Common myeloid progenitor, CD34-positive (primary cell): Measurements from ENCODE around the gene GSK3A.
A peak's percentile ranks its signal among the peaks of the same experiment; 100 is the strongest.
"Not testable (repeated sequence)": the region's sequence is repeated elsewhere in the genome, so short reads cannot be mapped to it uniquely, and the experiment has no call there.

Experiments
- CTCF ChIA-PET: fragments of 350-600 bp; sonication (Branson Sonifier 250); formaldehyde crosslinking; loops from one replicate; lab custom pipeline; 2021; ENCODE audit warnings: antibody characterized with exemption; lab: Charles Lee
- POLR2A ChIA-PET: fragments of 350-600 bp; sonication (Branson Sonifier 250); formaldehyde crosslinking; loops from one replicate; lab custom pipeline; 2021; ENCODE audit warnings: antibody characterized with exemption; lab: Charles Lee
- DNase-seq, 3 donors: peaks; one replicate each; pipeline versions ENCODE4 v3.0.0 to v3.0.0-alpha.2; 2013
- H3K27ac ChIP-seq, 2 experiments: 1 replicate in 1 of 2; 2 replicates in 1 of 2; pipeline ENCODE4 v1.7.0; 2013; ENCODE audit warnings: inconsistent platforms in 2 of 2, low read length in 2 of 2, mild to moderate bottlenecking in 2 of 2, low read depth in 1 of 2, moderate library complexity in 1 of 2; ENCODE audit not compliant: severe bottlenecking in 2 of 2, insufficient read depth in 1 of 2, poor library complexity in 1 of 2
- H3K27me3 ChIP-seq, 5 experiments: replicated peaks in 2 of 5; 1 replicate in 3 of 5; 2 replicates in 2 of 5; pipeline versions ENCODE4 v1.6.1 to v1.7.0; 2013; ENCODE audit warnings: low read length in 4 of 5, mild to moderate bottlenecking in 2 of 5, moderate library complexity in 2 of 5, inconsistent platforms in 1 of 5; ENCODE audit not compliant: insufficient read depth in 5 of 5, control insufficient read depth in 4 of 5
- H3K36me3 ChIP-seq, 4 experiments: 1 replicate in 2 of 4; 2 replicates in 2 of 4; pipeline versions ENCODE4 v1.6.1 to v1.7.0; 2013; ENCODE audit warnings: low read length in 3 of 4, control low read depth in 1 of 4, mild to moderate bottlenecking in 1 of 4; ENCODE audit not compliant: control insufficient read depth in 4 of 4, insufficient read depth in 4 of 4
- H3K4me1 ChIP-seq, 4 experiments: 1 replicate in 3 of 4; 2 replicates in 1 of 4; pipeline versions ENCODE4 v1.6.1 to v1.7.1; 2013; ENCODE audit warnings: low read length in 3 of 4, mild to moderate bottlenecking in 3 of 4, control low read depth in 1 of 4, inconsistent platforms in 1 of 4, moderate library complexity in 1 of 4; ENCODE audit not compliant: control insufficient read depth in 4 of 4, insufficient read depth in 4 of 4; ENCODE audit errors: control extremely low read depth in 1 of 4
- H3K4me3 ChIP-seq, 7 experiments: 1 replicate in 4 of 7; 2 replicates in 3 of 7; pipeline versions ENCODE4 v1.5.1 to v1.7.0; 2013; ENCODE audit warnings: mild to moderate bottlenecking in 7 of 7, low read length in 6 of 7, moderate library complexity in 6 of 7, inconsistent platforms in 2 of 7, low read depth in 2 of 7, control low read depth in 1 of 7; ENCODE audit not compliant: insufficient read depth in 4 of 7, control insufficient read depth in 1 of 7; ENCODE audit errors: extremely low read depth in 1 of 7
- H3K9me3 ChIP-seq, 5 experiments: 1 replicate in 4 of 5; 2 replicates in 1 of 5; pipeline versions ENCODE4 v1.6.1 to v1.7.1; 2013; ENCODE audit warnings: low read length in 4 of 5, mild to moderate bottlenecking in 2 of 5, inconsistent platforms in 1 of 5, low read depth in 1 of 5, moderate library complexity in 1 of 5; ENCODE audit not compliant: control insufficient read depth in 4 of 5, insufficient read depth in 2 of 5; ENCODE audit errors: control extremely low read depth in 1 of 5
- WGBS: methylation state at CpG from one replicate; pipeline ENCODE4 v1.1.5; 2013; ENCODE audit not compliant: insufficient coverage; 5-methylcytosine and 5-hydroxymethylcytosine counted together

GSK3A gene

DNA sequence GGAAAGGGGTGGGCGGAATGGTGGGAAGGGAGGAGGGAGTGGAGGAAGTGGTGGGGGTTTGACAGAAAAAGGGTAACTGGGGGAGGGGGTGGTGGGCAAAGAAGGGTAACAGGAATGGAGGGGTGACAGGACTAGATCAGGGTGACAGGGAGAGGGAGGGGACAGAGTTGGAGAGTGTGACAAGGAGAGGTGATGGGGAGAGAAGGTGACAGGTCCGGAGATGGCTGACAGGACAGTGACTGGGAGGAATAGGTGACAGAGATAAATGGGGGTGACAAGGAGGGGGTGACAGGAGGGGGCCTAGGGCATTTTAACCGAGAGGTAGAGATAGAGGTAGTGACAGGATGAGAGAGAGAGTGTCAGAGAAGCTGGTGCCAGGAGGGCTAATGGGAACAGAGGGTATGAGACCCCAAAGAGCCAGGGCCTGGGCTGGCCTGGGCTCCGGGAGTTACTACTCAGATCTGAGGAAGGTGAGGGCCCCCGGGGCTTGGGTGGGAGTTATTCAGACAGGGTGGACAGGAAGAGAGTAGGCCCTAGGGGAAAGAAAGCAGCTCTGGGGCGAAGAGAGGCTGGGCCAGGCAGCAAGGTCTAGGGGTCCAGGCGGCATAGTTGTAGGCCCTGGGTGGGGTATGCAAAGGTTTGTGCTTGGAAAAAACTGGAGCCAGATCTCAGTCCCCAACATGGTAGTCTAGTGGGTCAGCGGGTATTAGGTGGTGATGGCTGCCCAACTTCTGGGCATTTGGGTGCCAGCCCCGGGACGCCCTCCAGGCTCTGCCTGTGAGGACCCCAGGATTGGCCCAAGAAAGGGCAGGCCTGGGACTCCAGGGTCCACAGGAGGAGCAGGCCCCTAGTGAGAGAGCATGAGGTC is 27.3 kb upstream of the GSK3A start:
- Histone ChIP-seq H3K4me1 (peaks cover 7 to 39% (median 33%) of the 10 kb centered on the region in 4 experiments), H3K36me3 (peaks cover 0 to 33% (median 18%) of the 10 kb centered on the region in 4 experiments), H3K27me3 (no peaks in the 10 kb centered on the region), H3K9me3 (no peaks in the 10 kb centered on the region), H3K4me3 (peak overlapping the region; percentile 20 to 81 (median 70)), H3K27ac (peak overlapping the region; percentile 88 to 97)
- ChIA-PET CTCF (interaction anchor here (0.6 to 2.1 kb wide), 11 partner anchors 10 to 161 kb away, joined by 3 to 21 read pairs (median 3); no protein-coding TSS in a partner anchor), POLR2A (interaction anchor here (0.9 to 2.3 kb wide), 7 partner anchors 9 to 25 kb away, joined by 4 to 12 read pairs (median 4); partner anchors contain the start of gene ERF)
- WGBS = 41% methylated on average over 8 of the region's 10 CpGs
- DNase-seq = no peak

DNA sequence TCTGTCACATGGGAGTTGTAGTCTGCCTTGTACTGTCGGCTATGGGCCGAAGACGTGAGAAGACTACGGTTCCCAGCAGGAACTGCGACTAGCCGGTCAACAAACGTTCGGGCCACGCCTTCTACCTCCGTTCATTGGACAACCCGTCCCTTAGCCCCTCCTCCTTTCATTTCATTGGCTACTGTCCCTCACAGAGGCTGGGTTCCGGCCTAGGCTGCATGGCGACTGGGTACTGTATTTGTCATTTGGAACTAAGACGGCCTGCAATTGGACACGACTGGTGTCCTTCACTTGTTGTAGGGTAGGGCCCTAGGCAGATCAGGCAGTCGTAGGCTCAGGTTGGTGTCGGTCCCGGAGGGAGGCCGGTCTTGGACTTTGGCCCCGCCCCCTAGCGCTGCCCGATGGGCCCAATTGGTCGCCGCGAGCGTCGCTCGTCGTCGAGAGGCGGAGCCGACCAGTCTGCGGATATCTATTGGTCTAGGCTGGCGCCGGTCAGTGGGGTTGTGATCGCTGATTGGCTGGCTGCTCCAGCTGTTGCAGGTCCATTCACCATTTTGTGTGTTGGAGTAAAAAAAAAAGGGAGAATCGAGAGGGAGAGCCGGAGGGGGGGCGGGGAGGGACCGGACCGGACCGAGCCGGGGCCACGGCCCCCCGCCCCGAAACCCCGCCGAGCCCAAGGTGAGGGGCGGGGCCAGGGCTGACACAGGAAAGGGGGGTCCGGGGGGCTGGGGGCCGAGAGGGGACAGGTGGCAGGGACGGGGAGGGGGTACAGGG is 26.5 kb upstream of the GSK3A start, which contains the start of gene CIC:
CIC (plus strand) TSS at position 549 of the 774 bp plus-strand sequence. CDS start 2,532 bp downstream, outside the sequence.
- Histone ChIP-seq H3K36me3 (peaks cover 0 to 24% (median 11%) of the 10 kb centered on the region in 4 experiments), H3K9me3 (no peaks in the 10 kb centered on the region), H3K27me3 (no peaks in the 10 kb centered on the region), H3K4me3 (peak within 1 kb of the TSS; percentile 74 to 93 (median 81)), H3K27ac (peak within 1 kb of the TSS; percentile 99), H3K4me1 (peaks cover 7 to 37% (median 33%) of the 10 kb centered on the region in 4 experiments)
- peak; percentile 100 for DNase-seq
- ChIA-PET CTCF (interaction anchor here (0.6 to 1.1 kb wide), 2 partner anchors 10 to 17 kb away, joined by 3 read pairs; no protein-coding TSS in a partner anchor), POLR2A (interaction anchor here (0.7 to 2.3 kb wide), 4 partner anchors 11 to 34 kb away, joined by 3 to 12 read pairs (median 4); partner anchors contain the start of gene ERF)
- 0% methylated on average over 25 of the region's 52 CpGs for WGBS

DNA sequence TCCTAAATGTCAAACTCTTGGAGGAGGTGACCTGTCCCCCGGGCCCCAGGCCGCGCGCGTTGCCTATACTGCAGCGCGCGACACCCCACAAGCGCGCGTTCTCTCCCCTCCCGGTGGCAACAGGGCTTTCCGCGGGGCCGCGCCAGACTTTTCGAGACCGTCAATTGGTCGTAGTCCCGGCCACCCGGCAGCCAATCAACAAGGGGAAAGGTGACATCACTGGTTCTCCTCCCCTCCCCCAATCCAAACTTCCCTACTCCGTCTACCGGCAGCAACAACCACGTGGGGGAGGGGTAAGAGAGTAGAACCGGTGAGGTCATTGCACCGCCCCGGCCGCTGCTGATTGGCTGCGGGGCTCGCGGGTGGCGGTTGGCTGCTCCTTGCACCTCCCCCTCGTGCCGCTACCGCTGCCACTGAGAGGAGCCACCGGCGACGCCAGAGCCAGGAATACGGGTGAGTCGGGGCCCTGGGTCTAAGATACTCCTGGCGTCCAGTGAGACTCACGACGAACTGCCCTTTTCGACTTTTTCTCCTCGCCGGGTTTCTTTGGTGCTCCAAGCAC is 25.8 kb upstream of the GSK3A start:
- WGBS = under 1% methylated on average over 36 of the region's 46 CpGs
- H3K4me3 ChIP-seq = peak overlapping the region; percentile 74 to 93 (median 81)
- DNase-seq = peak; percentile 99 to 100 (median 100)
- H3K9me3 ChIP-seq = no peaks in the 10 kb centered on the region
- H3K36me3 ChIP-seq = peaks cover 0 to 18% (median 8%) of the 10 kb centered on the region in 4 experiments
- H3K27ac ChIP-seq = peak overlapping the region; percentile 99
- ChIA-PET POLR2A (interaction anchor here (0.7 to 1.5 kb wide), 3 partner anchors 13 to 34 kb away, joined by 3 to 4 read pairs (median 3); partner anchors contain the start of gene ERF), CTCF (no interaction called here)
- H3K4me1 ChIP-seq = peaks cover 7 to 37% (median 33%) of the 10 kb centered on the region in 4 experiments
- no peaks in the 10 kb centered on the region for H3K27me3 ChIP-seq

DNA sequence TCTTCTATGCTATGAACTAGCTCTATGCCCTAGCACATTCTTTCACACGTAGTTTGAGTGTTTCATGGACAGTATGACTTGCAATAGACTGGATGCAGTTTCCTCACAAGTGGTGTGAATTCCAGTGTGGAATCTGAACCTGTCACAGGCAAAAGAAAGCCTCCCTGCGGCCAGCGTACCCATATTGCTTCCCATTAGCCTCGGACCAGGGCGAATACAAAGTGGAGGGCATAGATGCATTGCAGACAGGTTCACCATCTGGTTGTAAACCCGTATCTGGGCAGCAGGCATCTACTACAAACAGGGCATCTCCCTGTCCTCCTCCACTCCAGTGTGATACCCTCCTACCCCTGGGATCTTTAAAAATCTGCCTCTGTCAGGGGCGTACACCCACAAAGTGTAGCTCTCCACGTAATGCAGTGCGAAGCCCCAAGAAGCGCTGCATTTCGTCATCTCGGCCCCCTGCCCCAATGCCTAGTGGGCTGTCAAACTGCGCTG is 25.3 kb upstream of the GSK3A start:
- Histone ChIP-seq H3K9me3 (no peaks in the 10 kb centered on the region), H3K27me3 (no peaks in the 10 kb centered on the region), H3K27ac (peak overlapping the region; percentile 99), H3K4me3 (peak overlapping the region; percentile 35 to 93 (median 81)), H3K36me3 (peaks cover 0 to 12% (median 5%) of the 10 kb centered on the region in 4 experiments), H3K4me1 (peaks cover 7 to 37% (median 33%) of the 10 kb centered on the region in 4 experiments)
- CTCF ChIA-PET = interaction anchor here (1.0 kb wide), 1 partner anchor 12 kb away, joined by 3 read pairs; no protein-coding TSS in a partner anchor
- WGBS = 9% methylated on average over 12 of the region's 13 CpGs
- DNase-seq = no peak
- POLR2A ChIA-PET = interaction anchor here (0.7 kb wide), 2 partner anchors 12 to 13 kb away, joined by 3 read pairs; partner anchors contain the start of gene ERF

DNA sequence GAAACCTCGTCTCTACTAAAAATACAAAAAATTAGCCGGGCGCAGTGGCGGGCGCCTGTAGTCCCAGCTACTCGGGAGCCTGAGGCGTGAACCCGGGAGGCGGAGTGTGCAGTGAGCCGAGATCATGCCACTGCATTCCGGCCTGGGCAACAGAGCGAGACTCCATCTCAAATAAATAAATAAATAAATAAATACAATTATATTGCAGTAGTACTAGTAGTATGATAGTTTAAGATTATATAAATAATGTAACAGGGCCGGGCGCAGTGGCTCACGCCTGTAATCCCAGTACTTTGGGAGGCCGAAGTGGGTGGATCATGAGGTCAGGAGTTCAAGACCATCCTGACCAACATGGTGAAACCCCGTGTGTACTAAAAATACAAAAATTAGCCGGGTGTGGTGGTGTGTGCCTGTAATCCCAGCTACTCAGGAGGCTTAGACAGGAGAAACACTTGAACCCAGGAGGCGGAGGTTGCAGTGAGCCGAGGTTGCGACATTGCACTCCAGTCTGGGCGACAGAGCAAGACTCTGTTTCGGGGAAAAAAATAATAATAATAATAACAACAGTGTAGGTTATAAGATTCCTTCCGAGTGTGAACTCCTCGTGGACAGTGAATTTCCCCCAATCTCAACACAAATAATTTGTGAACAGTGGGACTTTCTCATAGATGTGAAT is 24.7 kb upstream of the GSK3A start:
- DNase-seq, H3K27ac ChIP-seq, H3K36me3 ChIP-seq, H3K27me3 ChIP-seq, H3K9me3 ChIP-seq: not testable (repeated sequence)
- Histone ChIP-seq H3K4me1 (peaks cover 7 to 35% (median 33%) of the 10 kb centered on the region in 4 experiments), H3K4me3 (peak overlapping the region in 2 of 7 experiments; percentile 83 to 93)
- ChIA-PET POLR2A (interaction anchor here (0.7 kb wide), 2 partner anchors 11 to 12 kb away, joined by 3 read pairs; partner anchors contain the start of gene ERF), CTCF (interaction anchor here (0.9 to 1.0 kb wide), 2 partner anchors 11 to 21 kb away, joined by 3 read pairs; no protein-coding TSS in a partner anchor)
- WGBS = 100% methylated on average over 6 of the region's 25 CpGs
